CD4-positive, alpha-beta T cell treated with Interleukin-6 at 100 ng/mL for 8 hours (primary cell): ENCODE results near the gene MFAP4.

Source experiments
- DNase-seq: peaks from one replicate; pipeline ENCODE4 v3.0.0-alpha.2; 2020; ENCODE audit warnings: mixed read lengths, low spot score

Gene MFAP4

GRCh38 chr17:19333736-19334290 is 53.2 kb downstream of the MFAP4 start:
- no peak for DNase-seq
